HCT116 (cell line): Measurements from ENCODE around the gene PPP2R3A. TPM values are rescaled to one million over a fixed set of nuclear protein-coding genes. Genes with fewer than 3 reads are reported as not detected.

Experiments used
- ATAC-seq: fragments of 200-7000 bp; cut with Tn5 transposase; 2 replicates; pipeline ENCODE4 v1.9.1; 2020; ENCODE audit warnings: mild to moderate bottlenecking, moderate library complexity
- BruUV-seq: library from RNA; stranded (reverse); fragments of 400-500 nt; replicated peaks from 2 replicates; lab custom pipeline; 2021; lab: Mats Ljungman, UMichigan
- CTCF ChIA-PET: fragments of 300-600 bp; sonication (Branson Sonifier 250); formaldehyde crosslinking; loops from one replicate; lab custom pipeline; 2021; ENCODE audit warnings: antibody characterized with exemption; lab: Charles Lee
- POLR2A ChIA-PET: fragments of 300-600, 350-600 bp; sonication (Branson Sonifier 250); formaldehyde crosslinking; loops from one replicate; lab custom pipeline; 2021; ENCODE audit warnings: antibody characterized with exemption; lab: Charles Lee
- RAD21 ChIA-PET, 2 experiments: fragments of 300-600 bp; sonication (Branson Sonifier 250); formaldehyde crosslinking; loops; one replicate each; lab custom pipeline; 2023; ENCODE audit warnings: low total read pairs in 2 of 2; ENCODE audit not compliant: uncharacterized antibody in 2 of 2, unreplicated experiment in 2 of 2, low non-redundant PET in 1 of 2; lab: Charles Lee
- DNase-seq: peaks from one replicate; pipeline ENCODE4 v3.0.0-alpha.2; 2010; ENCODE audit warnings: low read depth, low spot score
- H2AFZ ChIP-seq: fragments of 200-600 bp; shearing (Covaris generic), sonication (generic); 2 replicates; pipeline ENCODE4 v1.6.1; 2017; ENCODE audit warnings: low read depth, mixed run types, mixed read lengths, antibody characterized with exemption, low read length; ENCODE audit not compliant: poor library complexity, severe bottlenecking
- H3K27ac ChIP-seq: 2 replicates; pipeline ENCODE4 v1.5.1; 2012; ENCODE audit warnings: low read depth, low read length
- H3K27me3 ChIP-seq: fragments of 200-600 bp; sonication (generic); 2 replicates; pipeline ENCODE4 v1.6.1; 2016; ENCODE audit warnings: mixed run types, low read length, mixed read lengths; ENCODE audit not compliant: insufficient read depth
- H3K36me3 ChIP-seq, 2 experiments: fragments of 200-500 bp in 1 of 2; fragments of 200-600 bp in 1 of 2; sonication (Bioruptor generic) in 1 of 2; sonication (generic) in 1 of 2; 2 replicates each; pipeline versions ENCODE4 v1.5.1 to v1.6.1; 2014 to 2016; ENCODE audit warnings: low read length in 2 of 2, inconsistent platforms in 1 of 2, mixed read lengths in 1 of 2, mixed run types in 1 of 2; ENCODE audit not compliant: insufficient read depth in 2 of 2, control insufficient read depth in 1 of 2
- H3K4me1 ChIP-seq, 2 experiments: fragments of 200-600 bp in 1 of 2; sonication (generic) in 1 of 2; 2 replicates each; pipeline versions ENCODE4 v1.5.1 to v1.6.1; 2012 to 2017; ENCODE audit warnings: low read length in 2 of 2, inconsistent platforms in 1 of 2, mild to moderate bottlenecking in 1 of 2, mixed read lengths in 1 of 2, mixed run types in 1 of 2, moderate library complexity in 1 of 2; ENCODE audit not compliant: insufficient read depth in 2 of 2, control insufficient read depth in 1 of 2
- H3K4me2 ChIP-seq: fragments of 200-600 bp; sonication (generic); 2 replicates; pipeline ENCODE4 v1.6.1; 2017; ENCODE audit warnings: mixed run types, low read length, mixed read lengths
- H3K4me3 ChIP-seq, 2 experiments: fragments of 200-600 bp in 1 of 2; sonication (generic) in 1 of 2; replicated peaks in 1 of 2; 2 replicates each; pipeline ENCODE4 v1.5.1; 2011 to 2016; ENCODE audit warnings: low read length in 2 of 2, control low read depth in 1 of 2, low read depth in 1 of 2, mild to moderate bottlenecking in 1 of 2, mixed read lengths in 1 of 2, mixed run types in 1 of 2
- H3K79me2 ChIP-seq: fragments of 200-600 bp; sonication (generic); 2 replicates; pipeline ENCODE4 v1.6.1; 2017; ENCODE audit warnings: mild to moderate bottlenecking, mixed run types, low read length, moderate library complexity, mixed read lengths; ENCODE audit not compliant: insufficient read depth
- H3K9ac ChIP-seq: fragments of 200-600 bp; sonication (generic); 2 replicates; pipeline ENCODE4 v1.6.1; 2016; ENCODE audit warnings: low read length, mixed read lengths
- H3K9me2 ChIP-seq: fragments of 200-600 bp; sonication (generic), shearing (Covaris generic); 2 replicates; pipeline ENCODE4 v1.6.1; 2017; ENCODE audit warnings: mixed run types, mild to moderate bottlenecking, moderate library complexity; ENCODE audit not compliant: insufficient read depth
- H3K9me3 ChIP-seq, 2 experiments: fragments of 200-500 bp in 1 of 2; fragments of 200-600 bp in 1 of 2; sonication (Bioruptor generic) in 1 of 2; sonication (generic) in 1 of 2; 2 replicates each; pipeline ENCODE4 v1.6.1; 2014 to 2017; ENCODE audit warnings: low read length in 2 of 2, mixed read lengths in 2 of 2, inconsistent platforms in 1 of 2, low read depth in 1 of 2, mild to moderate bottlenecking in 1 of 2, mixed run types in 1 of 2, moderate library complexity in 1 of 2; ENCODE audit not compliant: control insufficient read depth in 1 of 2, insufficient read depth in 1 of 2
- H4K20me1 ChIP-seq: fragments of 200-600 bp; sonication (generic), shearing (Covaris generic); 2 replicates; pipeline ENCODE4 v1.6.1; 2017; ENCODE audit warnings: mixed run types, mild to moderate bottlenecking, moderate library complexity; ENCODE audit not compliant: insufficient read depth
- FOSL1 ChIP-seq: IDR thresholded peaks from 2 replicates; pipeline ENCODE4 v1.6.1; 2012; ENCODE audit warnings: low read depth
- JUND ChIP-seq: IDR thresholded peaks from 2 replicates; pipeline ENCODE4 v1.6.1; 2012
- POLR2A ChIP-seq: IDR thresholded peaks from 2 replicates; pipeline ENCODE4 v1.7.0; 2011; ENCODE audit warnings: borderline replicate concordance; ENCODE audit not compliant: insufficient read depth, insufficient read length; ENCODE audit errors: extremely low read depth
- POLR2AphosphoS5 ChIP-seq: IDR thresholded peaks from 2 replicates; pipeline ENCODE4 v1.6.1; 2011; ENCODE audit warnings: mild to moderate bottlenecking, low read depth, low read length, moderate library complexity
- RAD21 ChIP-seq: IDR thresholded peaks from 2 replicates; pipeline ENCODE4 v1.6.1; 2012; ENCODE audit warnings: low read depth, mild to moderate bottlenecking
- SIN3A ChIP-seq: IDR thresholded peaks from 2 replicates; pipeline ENCODE4 v1.6.1; 2012; ENCODE audit warnings: low read depth
- SRF ChIP-seq: IDR thresholded peaks from 2 replicates; pipeline ENCODE4 v1.6.1; 2012; ENCODE audit warnings: low read depth
- TCF7L2 ChIP-seq: IDR thresholded peaks from 2 replicates; pipeline ENCODE4 v1.7.0; 2011; ENCODE audit warnings: borderline replicate concordance, inconsistent platforms; ENCODE audit not compliant: insufficient read depth, insufficient read length; ENCODE audit errors: extremely low read depth
- YY1 ChIP-seq: IDR thresholded peaks from 2 replicates; pipeline ENCODE4 v1.6.1; 2011; ENCODE audit warnings: low read length, low read depth, moderate library complexity, mild to moderate bottlenecking; ENCODE audit not compliant: insufficient replicate concordance; ENCODE audit errors: extremely low read depth
- intact Hi-C: fragments of 100-400 bp; cut with micrococcal nuclease; formaldehyde crosslinking; loops from 2 replicates; pipeline ENCODE4 v1.10.0; 2022
- total RNA-seq: library from RNA; stranded (reverse); gene quantifications from one replicate; pipeline ENCODE4 v1.2.1, GENCODE V29; 2021; ENCODE audit not compliant: unreplicated experiment
- TF ChIP-seq, protein P1 (sequence below), 3 experiments: fragments of 200-600 bp in 1 of 3; sonication (generic) in 1 of 3; IDR thresholded peaks in 2 of 3; conservative IDR thresholded peaks in 1 of 3; 2 replicates each; pipeline ENCODE4 v1.5.1; 2012 to 2017; ENCODE audit warnings: low read depth in 2 of 3, low read length in 2 of 3, antibody characterized with exemption in 1 of 3, borderline replicate concordance in 1 of 3, control low read depth in 1 of 3, mild to moderate bottlenecking in 1 of 3, mixed read lengths in 1 of 3, mixed run types in 1 of 3, moderate library complexity in 1 of 3; ENCODE audit not compliant: insufficient read depth in 1 of 3
- TF ChIP-seq, protein P2 (sequence below): IDR thresholded peaks from 2 replicates; pipeline ENCODE4 v1.6.1; 2012

The PPP2R3A gene
- total RNA-seq, 1 experiment from 2014 or later = 6.1 TPM

DNA sequence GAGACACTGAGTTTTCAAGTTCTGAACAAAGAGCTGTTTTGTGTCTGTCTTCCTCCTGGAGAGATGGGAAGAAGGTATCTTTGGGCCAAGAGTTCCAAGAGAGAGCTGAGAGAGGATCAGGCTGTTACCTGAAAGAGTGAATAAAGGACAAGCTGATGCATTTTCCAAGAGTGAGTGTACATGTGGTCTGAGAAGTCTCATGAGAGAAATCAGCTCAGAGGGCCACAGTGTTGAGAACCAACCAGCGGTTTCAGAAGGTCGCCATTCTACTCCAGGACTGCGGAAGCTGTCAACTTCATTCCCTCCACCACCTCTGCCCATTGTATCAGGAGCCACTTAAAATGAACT, 42.7 kb upstream of the PPP2R3A start:
- Histone ChIP-seq H3K4me3 (no peak overlapping the region), H3K79me2 (no peaks in the 10 kb centered on the region), H3K27me3 (no peaks in the 10 kb centered on the region), H3K27ac (no peak overlapping the region), H3K9me3 (no peaks in the 10 kb centered on the region), H3K9me2 (no peaks in the 10 kb centered on the region), H4K20me1 (no peaks in the 10 kb centered on the region), H3K36me3 (no peaks in the 10 kb centered on the region), H2AFZ (no peak overlapping the region), H3K4me2 (no peak overlapping the region), H3K4me1 (peaks cover 0 to 2% of the 10 kb centered on the region in 2 experiments; a peak in 1 of 4 replicates), H3K9ac (no peak overlapping the region)
- no peak for ATAC-seq
- BruUV-seq = no TSS peak
- POLR2A ChIA-PET = no interaction called here
- CTCF ChIA-PET = interaction anchor here (3.2 kb wide), 1 partner anchor 120 kb away, joined by 15 read pairs; no protein-coding TSS in a partner anchor
- RAD21 ChIA-PET = no interaction called here
- no peak for DNase-seq
- intact Hi-C loops = no loop called here
- no peak for TF ChIP-seq SIN3A
- TF ChIP-seq POLR2A = no peak
- TF ChIP-seq, protein P1, sequence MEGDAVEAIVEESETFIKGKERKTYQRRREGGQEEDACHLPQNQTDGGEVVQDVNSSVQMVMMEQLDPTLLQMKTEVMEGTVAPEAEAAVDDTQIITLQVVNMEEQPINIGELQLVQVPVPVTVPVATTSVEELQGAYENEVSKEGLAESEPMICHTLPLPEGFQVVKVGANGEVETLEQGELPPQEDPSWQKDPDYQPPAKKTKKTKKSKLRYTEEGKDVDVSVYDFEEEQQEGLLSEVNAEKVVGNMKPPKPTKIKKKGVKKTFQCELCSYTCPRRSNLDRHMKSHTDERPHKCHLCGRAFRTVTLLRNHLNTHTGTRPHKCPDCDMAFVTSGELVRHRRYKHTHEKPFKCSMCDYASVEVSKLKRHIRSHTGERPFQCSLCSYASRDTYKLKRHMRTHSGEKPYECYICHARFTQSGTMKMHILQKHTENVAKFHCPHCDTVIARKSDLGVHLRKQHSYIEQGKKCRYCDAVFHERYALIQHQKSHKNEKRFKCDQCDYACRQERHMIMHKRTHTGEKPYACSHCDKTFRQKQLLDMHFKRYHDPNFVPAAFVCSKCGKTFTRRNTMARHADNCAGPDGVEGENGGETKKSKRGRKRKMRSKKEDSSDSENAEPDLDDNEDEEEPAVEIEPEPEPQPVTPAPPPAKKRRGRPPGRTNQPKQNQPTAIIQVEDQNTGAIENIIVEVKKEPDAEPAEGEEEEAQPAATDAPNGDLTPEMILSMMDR (IDR thresholded peaks at IDR 0.05 in 2 of 3, conservative IDR thresholded peaks at IDR 0.05 in 1 of 3; ENCODE audit: borderline replicate concordance in 1 of 3, insufficient read depth in 1 of 3, low read depth in 2 of 3, low read length in 2 of 3) = no peak
- TF ChIP-seq SRF = no peak
- no peak for TF ChIP-seq YY1
- TF ChIP-seq RAD21 = no peak
- TF ChIP-seq POLR2AphosphoS5 = no peak
- TF ChIP-seq, protein P2, sequence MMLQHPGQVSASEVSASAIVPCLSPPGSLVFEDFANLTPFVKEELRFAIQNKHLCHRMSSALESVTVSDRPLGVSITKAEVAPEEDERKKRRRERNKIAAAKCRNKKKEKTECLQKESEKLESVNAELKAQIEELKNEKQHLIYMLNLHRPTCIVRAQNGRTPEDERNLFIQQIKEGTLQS = no peak
- TF ChIP-seq TCF7L2 = no peak
- TF ChIP-seq JUND = no peak
- no peak for TF ChIP-seq FOSL1
- TF ChIP-seq, all 23 proteins: peak for 0
